Measurements from ENCODE around the gene SOD1.
"Not testable (repeated sequence)": the region's sequence is repeated elsewhere in the genome, so short reads cannot be mapped to it uniquely, and the experiment has no call there.

Gene SOD1

DNA sequence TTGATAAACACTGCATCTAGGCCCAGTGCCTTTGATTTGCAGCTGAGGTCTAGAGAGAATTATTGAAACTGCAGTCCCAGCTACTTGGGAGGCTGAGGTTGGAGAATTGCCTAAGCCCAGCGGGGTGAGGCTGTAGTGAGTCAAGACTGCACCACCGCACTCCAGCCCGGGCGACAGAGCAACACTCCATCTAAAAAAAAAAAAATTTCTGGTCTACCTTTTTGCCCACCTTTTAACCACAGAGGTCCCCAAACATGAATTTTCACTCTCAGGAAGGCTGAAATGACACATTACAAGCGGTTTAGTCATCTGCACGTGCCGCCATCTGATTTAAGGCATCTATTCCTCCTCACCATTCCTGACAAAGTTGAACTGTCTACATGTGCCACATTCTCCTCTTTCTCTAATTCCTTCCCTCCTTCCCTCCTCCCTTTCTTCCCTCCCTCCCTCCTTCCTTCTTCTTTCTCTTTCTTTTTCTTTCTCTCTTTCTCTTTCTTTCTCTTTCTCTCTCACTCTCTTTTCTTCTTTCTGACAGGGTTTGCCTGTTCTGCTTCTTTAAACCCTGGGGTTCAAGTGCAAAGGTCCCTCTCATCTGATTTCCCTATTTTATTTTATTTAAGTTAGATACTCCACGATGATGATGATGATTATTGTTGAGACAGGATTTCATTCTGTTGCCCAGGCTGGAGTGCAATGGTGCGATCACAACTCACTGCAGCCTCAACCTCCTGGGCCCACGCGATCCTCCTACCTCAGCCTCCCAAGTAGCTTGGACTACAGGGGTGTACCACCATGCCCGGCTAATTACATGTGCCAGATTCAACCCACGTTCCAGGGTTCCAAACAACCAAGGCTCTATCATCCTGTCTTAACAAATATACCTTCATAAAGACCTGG lies 3.0 kb upstream of the SOD1 start:
- peak; percentile 77 for DNase-seq

DNA sequence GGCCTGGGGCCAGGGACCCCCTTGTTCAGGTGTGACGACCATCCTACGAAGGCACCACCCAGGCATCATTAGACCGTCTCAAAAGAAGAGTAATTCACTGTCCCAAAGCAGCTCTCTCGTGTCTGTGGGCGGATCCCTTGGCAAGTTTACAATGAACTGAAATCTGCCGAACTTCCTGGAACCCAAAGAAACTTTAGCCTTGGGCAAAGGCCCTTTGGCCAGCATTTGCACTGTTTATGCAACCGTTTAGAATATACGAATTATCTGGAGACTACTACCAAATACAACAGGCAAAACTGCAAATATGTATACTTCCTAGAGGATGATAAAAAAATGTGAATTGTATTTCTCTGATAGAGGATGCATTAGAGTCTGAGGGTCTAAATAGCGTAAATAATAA lies 1.4 kb upstream of the SOD1 start:
- DNase-seq = no peak

DNA sequence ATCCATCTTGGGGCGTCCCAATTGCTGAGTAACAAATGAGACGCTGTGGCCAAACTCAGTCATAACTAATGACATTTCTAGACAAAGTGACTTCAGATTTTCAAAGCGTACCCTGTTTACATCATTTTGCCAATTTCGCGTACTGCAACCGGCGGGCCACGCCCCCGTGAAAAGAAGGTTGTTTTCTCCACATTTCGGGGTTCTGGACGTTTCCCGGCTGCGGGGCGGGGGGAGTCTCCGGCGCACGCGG lies 282 bp upstream of the SOD1 start:
- no peak for DNase-seq

DNA sequence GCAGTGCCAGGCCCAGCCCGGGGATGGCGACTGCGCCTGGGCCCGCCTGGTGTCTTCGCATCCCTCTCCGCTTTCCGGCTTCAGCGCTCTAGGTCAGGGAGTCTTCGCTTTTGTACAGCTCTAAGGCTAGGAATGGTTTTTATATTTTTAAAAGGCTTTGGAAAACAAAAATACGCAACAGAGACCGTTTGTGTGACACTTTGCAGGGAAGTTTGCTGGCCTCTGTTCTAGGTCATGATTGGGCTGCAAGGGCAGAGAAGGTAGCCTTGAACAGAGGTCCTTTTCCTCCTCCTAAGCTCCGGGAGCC lies 719 bp downstream of the SOD1 start:
- DNase-seq = no peak

DNA sequence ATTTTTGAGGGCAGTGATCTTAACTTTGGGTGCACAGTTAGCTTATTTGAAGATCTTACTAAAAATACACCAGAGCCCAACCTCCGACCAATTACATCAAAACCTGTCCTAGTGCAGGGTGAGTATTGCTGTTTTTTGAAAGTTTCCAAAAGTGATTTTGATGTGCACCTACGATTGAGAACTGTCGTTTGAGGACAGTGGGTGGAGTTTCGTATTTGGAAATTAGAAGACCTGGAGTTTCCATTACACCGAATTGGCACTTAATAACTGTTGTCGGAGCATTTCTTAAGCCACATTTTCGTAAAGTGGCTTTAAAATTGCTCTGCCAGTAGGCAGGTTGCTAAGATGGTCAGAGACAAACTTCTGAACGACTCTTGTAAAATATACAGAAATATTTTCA lies 1.1 kb downstream of the SOD1 start:
- no peak for DNase-seq

DNA sequence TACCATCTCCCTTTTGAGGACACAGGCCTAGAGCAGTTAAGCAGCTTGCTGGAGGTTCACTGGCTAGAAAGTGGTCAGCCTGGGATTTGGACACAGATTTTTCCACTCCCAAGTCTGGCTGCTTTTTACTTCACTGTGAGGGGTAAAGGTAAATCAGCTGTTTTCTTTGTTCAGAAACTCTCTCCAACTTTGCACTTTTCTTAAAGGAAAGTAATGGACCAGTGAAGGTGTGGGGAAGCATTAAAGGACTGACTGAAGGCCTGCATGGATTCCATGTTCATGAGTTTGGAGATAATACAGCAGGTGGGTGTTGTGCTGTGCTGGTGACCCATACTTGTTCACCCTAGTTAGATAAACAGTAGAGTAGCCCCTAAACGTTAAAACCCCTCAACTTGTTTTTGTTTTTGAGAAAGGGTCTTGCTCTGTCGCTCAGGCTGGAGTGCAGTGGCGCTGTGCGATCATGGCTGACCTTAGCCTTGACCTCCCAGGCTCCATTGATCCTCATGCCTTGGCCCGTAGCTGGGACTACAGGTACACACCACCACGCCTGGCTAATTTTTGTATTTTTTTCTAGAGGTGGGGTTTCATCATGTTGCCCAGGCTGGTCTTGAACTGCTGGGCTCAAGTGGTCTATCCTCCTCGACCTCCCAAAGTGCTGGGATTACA lies 4.2 kb downstream of the SOD1 start:
- DNase-seq = no peak

DNA sequence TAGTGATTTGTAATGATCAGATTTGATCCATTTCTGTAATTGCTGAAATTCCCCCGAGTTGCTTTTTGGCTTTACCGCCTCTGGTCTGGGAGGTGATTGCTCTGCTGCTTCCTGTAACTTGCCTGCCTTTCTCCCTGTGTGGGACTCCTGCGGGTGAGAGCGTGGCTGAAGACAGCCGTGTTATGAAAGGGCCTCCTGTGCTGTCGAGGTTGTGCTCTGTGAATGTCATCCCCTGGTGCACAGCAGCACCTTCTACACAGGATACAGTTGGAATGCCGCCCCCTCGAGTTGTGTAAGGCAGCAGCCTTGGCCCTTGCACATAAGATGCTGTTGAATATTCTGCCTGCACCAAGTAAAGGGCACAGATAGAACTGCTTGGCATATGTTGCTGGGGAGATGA lies 5.9 kb downstream of the SOD1 start:
- peak; percentile 49 for DNase-seq

DNA sequence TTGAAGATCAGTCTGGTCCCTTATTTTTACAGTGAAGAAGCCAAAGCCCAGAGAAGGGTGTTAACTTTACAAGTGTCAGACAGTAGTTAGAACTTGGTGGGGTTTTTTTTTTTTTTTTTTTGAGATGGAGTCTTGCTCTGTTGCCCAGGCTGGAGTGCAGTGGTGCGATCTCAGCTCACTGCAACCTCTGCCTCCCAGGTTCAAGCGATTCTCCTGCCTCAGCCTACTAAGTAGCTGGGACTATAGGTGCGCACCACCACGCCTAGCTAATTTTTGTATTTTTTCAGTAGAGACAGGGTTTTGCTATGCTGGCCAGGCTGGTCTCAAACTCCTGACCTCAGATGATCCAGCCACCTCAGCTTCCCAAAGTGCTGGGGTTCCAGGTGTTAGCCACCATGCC lies 6.4 kb downstream of the SOD1 start:
- DNase-seq = not testable (repeated sequence)

DNA sequence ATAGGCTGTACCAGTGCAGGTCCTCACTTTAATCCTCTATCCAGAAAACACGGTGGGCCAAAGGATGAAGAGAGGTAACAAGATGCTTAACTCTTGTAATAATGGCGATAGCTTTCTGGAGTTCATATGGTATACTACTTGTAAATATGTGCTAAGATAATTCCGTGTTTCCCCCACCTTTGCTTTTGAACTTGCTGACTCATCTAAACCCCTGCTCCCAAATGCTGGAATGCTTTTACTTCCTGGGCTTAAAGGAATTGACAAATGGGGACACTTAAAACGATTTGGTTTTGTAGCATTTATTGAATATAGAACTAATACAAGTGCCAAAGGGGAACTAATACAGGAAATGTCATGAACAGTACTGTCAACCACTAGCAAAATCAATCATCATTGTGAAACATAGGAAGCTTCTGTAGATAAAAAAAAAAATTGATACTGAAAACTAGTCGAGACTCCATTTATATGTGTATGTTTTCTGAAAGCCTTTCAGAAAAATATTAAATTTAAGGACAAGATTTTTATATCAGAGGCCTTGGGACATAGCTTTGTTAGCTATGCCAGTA lies 7.0 kb downstream of the SOD1 start:
- DNase-seq = no peak

DNA sequence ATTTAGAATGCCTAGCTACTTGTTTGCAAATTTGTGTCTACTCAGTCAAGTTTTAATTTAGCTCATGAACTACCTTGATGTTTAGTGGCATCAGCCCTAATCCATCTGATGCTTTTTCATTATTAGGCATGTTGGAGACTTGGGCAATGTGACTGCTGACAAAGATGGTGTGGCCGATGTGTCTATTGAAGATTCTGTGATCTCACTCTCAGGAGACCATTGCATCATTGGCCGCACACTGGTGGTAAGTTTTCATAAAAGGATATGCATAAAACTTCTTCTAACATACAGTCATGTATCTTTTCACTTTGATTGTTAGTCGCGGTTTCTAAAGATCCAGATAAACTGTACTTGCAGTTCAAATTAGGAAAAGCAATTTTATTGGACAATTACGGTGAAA lies 7.6 kb downstream of the SOD1 start:
- no peak for DNase-seq

DNA sequence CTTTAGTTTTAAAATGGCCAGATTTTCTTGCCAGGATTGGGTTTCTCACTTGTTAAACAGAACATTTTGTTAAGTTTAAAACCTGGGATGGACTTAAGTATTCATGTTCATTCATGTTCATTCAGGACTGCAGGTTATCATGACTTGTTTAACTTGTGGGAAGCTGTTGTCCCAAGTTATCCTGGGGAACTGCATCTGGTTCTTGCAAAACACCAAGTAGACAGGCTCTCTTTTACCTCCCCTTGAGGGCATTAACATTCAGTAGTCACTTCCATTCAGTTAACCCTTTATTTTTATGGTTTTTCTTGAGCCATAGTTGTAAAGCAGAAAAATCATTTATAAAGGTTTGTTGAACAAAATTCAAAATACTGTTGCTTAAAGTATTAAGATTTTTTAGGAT lies 8.1 kb downstream of the SOD1 start:
- no peak for DNase-seq

DNA sequence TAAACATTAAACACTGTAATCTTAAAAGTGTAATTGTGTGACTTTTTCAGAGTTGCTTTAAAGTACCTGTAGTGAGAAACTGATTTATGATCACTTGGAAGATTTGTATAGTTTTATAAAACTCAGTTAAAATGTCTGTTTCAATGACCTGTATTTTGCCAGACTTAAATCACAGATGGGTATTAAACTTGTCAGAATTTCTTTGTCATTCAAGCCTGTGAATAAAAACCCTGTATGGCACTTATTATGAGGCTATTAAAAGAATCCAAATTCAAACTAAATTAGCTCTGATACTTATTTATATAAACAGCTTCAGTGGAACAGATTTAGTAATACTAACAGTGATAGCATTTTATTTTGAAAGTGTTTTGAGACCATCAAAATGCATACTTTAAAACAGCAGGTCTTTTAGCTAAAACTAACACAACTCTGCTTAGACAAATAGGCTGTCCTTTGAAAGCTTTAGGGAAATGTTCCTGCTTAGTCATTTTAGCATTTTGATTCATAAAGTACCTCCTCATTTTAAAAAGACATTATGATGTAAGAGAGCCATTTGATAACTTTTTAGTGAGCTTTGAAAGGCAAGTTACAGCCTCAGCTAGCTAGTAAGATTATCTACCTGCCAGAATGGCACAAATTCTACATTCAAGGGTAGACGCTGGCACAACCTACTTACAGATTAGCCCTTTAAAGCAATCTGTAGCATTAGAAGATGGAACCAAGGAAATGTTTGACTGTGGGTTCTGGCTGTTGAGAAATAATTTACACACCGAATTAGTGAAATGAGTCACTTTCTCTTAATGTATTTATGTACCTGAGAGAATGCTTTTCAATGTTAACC lies 9.4 kb downstream of the SOD1 start:
- no peak for DNase-seq

DNA sequence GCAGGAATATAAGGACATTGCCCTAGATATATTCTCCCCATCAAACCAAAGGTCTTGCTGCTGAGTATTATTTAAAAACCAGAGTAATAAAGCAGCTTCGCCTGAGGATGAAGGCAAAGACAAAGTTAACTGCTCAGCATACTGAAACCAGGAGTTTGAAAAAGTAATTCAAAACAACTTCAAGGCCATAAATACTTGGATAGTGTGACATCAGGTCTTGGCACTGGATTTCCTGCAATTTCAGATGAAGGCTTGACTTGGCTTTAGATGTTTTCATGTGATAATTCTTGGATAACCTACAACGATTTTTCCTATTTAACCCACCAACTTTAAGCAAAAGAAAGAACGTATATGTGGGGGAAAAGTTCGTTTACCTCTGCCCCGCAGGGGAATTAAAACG lies 10.6 kb downstream of the SOD1 start:
- no peak for DNase-seq

DNA sequence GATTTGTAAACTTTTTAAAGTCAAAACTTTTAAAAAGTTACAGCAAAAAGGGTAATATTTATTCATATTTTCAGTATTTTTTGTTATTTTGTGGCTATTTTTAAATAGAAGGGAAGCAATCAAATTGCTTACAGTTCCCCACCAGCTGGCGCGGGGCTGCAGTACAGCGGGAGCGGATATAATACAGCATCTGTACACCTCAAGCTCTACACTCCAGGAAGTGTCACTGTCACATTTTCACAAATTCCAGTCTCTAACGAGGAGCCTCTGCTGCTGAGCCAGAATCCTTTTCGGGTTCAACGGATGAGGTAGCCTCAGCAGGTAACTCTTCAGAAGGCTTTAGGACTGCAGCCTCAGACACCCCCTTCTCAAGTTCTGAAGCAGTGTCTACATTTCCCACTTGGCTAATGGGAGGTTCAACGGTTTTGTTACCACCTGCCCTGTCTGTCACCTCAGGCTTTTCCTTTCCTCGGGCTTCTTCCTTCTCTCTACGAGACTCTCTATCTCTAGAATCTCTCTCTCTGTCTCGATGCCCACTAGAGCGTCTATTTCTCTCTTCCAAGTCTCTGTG lies 11.7 kb downstream of the SOD1 start:
- no peak for DNase-seq

DNA sequence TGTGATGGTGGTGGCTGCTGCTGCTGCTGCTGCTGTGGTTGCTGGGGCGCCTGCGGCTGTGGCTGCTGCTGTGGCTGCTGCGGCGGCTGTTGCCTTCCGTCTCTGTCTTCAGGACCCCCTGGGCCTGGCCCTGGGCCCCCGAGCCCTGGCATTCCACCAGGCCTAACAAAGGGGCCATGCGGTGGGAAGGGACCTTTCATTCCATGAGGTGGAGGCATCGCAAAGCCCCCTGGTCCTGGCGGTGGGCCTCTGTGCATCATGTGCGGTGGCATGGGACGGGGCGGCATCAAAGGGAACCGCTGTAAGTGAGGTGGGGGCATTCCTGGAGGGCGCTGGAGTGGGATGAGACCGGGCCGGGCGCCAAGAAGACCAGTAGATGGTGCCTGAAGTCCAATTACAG lies 12.4 kb downstream of the SOD1 start:
- no peak for DNase-seq

DNA sequence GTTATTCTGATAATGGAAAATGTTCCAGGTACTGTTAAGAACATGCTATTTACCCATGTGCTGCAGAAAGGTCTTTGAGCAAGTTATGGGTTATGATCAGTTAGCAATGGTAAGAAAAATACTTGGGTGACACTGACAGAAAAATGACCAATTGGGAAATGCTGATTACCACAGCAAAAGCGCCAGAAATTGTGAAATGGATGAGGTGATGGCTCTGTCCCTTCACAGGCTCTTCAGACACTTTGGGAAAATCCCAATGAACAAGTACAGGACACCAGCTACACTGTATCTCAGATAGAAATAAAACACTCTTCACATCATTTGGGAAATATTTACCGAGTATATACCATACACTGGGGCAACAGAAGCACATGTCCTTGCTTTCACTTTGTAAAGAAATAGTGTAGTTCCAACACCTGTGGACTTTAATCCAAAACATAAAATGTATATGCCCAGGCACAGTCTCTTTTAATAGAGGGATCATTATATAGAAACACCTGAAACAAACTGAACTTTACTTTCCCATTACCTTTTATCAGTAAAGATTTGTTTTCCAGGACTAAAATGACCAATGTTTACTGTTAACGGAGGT lies 13.9 kb downstream of the SOD1 start:
- no peak for DNase-seq

DNA sequence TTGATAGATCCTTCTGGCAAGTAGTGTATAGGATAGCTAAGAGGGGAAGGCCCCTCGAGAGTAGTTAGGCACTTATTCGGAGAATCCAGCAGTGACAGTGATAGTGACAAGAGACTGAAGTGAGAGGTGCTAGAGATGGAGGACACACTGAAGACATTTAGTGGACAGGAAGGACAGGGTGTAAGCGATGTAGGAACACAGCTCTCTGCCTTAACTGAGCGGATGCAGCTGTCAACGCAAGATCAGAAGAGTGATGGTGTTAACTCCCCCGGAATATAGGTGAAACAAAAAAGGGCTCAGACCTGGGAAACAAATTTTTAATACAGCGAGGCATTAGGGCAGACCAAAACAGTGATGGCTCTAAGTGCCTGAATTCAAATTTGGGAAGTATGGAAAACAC lies 15.8 kb downstream of the SOD1 start:
- DNase-seq = no peak

DNA sequence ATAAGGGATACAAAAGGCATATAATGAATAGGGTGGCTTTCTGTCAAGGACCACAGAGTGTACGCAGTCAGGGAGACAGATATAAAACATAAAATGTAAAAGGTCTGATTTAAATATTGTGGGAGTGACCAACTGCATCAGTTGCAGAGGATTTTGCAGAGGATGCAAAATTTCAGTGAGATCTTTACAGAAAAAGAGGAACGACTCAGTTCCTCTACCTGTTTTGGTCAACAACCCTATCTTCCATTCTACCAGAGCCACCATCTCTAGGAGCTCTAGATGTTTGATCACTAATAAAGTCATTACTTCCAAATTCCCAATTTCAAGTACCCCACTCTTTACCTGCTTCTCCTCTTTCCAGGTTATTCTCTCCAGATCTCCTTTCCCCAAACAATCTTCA lies 16.5 kb downstream of the SOD1 start:
- DNase-seq = no peak

DNA sequence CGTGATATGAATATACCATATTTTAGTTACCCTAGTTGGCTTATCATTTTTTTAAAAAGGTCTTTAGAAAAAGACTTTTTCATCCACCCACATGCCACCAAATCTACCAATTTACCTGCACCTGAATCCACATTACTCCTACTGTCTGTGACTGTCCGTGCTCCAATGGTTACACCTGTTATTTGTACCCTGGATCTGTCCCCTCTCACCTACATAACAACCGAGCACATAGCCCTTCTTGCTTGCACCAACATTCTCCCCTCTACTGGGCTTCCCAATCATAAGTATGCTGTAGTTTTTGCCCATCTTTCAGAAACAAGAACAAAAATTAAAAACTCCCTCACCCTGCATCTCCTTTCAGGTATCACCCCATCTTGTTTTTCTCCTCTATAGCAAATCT lies 17.6 kb downstream of the SOD1 start:
- no peak for DNase-seq

DNA sequence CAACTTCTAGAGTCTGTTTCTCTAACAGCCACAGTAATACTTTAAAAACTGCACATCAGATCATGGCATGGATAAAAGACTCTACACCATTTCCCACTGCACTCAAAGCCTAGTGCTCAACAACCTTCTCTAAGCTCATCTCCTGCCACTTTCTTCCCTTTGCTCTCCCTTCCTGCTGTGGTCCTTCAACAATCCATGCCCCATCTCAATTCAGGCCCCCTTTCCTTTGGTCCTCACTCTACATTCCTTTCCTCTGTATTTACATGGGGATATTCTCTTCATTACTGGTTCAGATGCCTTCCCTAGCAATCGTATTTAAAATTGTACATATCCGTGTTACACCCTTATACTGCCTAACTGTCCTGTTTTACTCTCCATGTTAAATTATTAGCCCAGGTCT lies 19.0 kb downstream of the SOD1 start:
- no peak for DNase-seq

DNA sequence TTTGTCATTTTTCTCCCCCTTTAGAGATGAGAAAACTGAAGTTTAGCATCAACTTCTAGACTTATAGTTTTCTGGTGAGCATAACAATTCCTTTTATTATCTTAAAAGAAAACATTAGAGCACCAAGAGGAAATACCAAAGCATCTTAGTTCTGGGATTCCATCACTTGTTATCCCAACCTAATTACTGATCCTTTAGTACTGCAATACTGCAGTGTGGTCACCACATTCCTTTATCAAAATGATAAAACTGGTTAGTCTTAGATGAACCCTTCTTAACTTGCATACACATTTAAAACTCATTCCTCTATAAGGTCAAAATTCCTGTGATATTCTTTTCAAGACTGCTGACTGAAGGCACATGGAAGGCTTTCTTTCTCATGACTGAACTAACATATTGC lies 23.1 kb downstream of the SOD1 start:
- DNase-seq = no peak

DNA sequence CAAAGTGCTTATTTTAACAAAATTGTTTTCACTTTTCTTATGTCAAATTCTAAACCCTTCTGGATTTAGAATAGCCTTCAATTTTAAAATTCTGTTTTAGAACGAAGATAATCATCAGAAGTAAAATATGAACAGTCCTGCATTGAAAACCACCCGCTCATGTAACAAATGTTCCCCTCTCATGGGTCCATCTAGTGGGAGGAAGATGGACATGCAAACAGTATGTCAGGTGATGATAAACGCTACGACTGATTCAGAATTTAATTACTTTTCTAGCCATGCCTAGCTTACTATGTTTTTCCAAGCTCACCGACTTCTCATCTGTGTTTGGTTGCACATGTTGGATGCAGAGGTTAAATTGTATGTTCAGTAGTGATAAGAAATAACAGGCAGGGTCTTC lies 23.5 kb downstream of the SOD1 start:
- DNase-seq = no peak

DNA sequence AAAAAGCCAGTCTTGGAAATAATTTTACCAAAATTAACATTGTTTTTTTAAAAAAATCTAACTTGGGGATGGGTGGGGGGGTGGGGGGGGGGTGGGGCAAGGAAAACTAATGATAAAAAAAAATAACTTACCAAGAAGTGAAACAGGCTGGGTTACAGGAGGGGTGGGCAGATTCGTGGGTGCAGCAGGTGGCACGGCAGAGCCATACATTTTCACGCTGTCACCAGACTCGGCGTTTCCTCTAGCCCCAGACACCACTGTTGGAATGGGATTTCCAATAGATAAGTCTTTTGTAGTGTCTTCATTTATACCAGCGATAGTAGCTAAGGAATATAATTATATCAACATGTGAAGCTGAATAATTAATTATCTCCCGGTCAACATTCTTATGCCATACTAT lies 25.4 kb downstream of the SOD1 start:
- DNase-seq = no peak
